Activated naive CD8-positive, alpha-beta T cell treated with anti-CD3 and anti-CD28 coated beads, Interleukin-2, amount 50 U/mL, for 16 hours (primary cell): ENCODE data around the gene CD274.
"Not testable (repeated sequence)": the region's sequence is repeated elsewhere in the genome, so short reads cannot be mapped to it uniquely, and the experiment has no call there.

Experiments
- DNase-seq: peaks from one replicate; pipeline ENCODE4 v3.0.0-alpha.2; 2020; ENCODE audit warnings: low read depth, low spot score

The CD274 gene

DNA sequence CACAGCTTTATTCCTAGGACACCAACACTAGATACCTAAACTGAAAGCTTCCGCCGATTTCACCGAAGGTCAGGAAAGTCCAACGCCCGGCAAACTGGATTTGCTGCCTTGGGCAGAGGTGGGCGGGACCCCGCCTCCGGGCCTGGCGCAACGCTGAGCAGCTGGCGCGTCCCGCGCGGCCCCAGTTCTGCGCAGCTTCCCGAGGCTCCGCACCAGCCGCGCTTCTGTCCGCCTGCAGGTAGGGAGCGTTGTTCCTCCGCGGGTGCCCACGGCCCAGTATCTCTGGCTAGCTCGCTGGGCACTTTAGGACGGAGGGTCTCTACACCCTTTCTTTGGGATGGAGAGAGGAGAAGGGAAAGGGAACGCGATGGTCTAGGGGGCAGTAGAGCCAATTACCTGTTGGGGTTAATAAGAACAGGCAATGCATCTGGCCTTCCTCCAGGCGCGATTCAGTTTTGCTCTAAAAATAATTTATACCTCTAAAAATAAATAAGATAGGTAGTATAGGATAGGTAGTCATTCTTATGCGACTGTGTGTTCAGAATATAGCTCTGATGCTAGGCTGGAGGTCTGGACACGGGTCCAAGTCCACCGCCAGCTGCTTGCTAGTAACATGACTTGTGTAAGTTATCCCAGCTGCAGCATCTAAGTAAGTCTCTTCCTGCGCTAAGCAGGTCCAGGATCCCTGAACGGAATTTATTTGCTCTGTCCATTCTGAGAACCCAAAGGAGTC, at the start of gene CD274:
Gene CD274, plus strand, starts transcription at position 184 of the 733 bp plus-strand sequence. CDS start 5,572 bp downstream, outside the sequence.
- peak; percentile 61 for DNase-seq

DNA sequence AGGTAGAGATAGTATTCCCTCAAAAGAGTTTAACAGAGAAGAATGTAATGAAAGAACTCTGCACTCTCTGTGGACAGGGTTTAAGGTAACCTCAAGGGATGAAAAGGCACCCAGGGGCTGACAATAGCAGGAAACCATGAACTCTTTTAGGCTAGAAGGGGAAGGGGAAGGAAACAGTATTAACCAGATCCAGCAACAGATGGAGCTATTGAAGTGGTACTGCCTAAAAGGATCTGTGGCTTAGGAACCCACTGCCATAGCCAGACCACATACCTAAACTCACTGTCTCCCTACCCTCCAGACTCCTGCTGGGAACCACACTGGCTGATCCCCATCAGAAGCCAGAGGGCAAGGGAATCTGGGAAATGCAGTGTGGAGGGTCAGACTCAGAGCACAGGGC, 48.1 kb upstream of the CD274 start:
- no peak for DNase-seq

DNA sequence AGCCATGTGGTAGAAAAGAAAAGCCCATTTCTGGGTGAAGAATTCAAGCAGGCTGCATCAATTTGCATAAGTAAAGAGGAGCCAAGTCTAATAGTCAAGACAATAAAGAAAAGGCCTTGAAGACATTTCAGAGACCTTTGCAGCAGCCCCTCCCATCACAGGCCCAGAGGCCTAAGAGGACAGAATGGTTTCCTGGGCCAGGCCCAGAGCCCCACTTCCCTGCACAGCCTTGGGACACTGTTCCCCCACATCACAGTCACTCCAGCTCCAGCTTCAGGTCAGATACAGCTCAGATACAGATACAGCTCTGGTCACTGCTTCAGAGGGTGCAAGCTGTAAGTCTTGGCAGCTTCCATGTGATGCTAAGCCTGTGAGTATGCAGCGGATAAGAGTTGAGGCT, 41.7 kb upstream of the CD274 start:
- no peak for DNase-seq

DNA sequence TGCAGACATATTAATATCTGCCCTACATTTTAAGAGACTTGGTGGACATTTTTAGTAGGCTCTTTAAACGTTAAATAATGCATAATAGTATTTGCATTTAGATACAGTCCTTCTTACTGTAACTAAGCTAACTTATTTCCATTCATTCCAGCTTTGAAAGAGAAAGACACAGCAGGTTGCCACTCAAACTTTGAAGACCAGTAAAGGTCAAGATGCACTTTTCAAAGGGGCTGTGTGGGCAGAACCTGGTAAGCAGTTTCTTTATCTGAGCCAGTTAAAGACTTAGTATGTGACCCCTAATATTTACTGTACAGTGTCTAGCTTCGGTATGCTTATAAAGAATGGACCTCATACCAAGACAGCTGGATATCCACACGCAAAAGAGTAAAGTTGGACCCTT, 33.4 kb upstream of the CD274 start:
- DNase-seq: no peak

DNA sequence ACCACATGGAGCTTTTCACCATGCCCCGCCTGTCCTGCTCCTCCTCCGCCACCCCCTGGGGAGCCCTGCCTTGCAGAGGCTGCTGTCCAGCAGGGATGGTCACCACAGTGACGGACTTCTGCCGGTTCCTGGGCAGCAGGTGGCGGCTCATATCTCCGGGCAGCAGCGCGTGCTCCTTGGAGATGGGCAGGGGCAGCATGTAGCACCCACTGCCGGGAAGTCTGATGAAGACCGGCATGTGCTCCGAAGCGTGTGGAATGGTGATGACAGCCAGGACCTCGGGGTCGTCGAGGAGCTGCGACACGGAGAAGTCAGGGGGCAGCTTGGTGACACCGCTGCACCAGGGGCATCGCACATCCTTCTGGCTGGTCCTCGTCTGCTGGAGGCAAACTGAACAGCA, 31.9 kb upstream of the CD274 start:
- no peak for DNase-seq

DNA sequence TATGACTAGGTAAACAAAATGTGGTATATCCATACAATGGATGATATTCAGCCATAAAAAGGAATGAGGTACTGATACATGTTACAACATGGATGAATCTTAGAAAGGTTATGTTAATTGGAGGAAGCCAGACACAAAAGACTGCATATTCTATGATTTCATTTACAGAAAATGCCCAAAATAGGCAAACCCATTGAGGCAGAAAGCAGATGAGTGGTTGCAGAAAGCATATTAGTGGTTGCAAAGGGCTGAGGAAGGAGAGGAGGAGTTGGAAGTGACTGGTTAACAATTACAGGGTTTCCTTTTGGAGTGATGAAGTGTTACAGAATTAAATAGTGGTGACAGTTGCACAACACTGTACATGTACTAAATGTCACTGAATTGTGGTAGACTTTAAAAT, 30.4 kb upstream of the CD274 start:
- DNase-seq: no peak

DNA sequence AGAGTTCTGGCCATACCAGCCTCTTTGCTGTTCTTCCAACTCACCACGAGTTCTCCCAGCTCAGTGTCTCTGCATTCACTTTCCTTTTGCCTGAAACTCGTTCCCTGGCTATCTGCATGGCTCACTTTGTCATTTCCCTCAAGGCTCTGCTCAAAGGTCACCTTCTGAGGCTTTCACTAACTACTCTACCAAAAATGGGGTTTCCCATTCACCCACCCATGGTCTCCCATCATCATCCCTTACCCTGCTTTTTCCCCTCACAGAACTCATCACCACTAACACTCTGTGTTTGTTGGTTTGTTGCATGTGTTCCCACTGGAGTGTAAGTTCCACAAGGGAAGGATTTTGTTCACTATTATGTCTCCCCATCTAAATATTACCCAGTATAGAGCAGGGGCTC, 29.2 kb upstream of the CD274 start:
- DNase-seq: no peak

DNA sequence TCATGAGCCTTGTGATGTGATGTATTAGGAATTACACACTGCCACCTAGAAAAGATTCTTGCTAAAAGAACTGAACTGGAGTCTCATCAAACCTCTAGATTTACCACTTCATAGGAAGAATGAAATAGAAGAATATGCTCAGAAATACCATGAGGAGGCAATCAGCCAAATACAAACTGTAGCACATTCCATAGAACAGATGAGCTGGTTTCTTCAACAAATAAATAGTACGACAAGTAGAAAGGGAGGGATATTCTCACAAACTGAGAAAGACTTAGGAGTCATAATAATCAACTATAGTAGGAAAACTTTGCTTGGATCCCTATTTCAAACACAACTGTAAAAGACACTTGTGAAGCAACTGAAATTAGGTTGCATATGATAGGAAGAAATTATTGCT, 28.1 kb upstream of the CD274 start:
- DNase-seq: no peak

DNA sequence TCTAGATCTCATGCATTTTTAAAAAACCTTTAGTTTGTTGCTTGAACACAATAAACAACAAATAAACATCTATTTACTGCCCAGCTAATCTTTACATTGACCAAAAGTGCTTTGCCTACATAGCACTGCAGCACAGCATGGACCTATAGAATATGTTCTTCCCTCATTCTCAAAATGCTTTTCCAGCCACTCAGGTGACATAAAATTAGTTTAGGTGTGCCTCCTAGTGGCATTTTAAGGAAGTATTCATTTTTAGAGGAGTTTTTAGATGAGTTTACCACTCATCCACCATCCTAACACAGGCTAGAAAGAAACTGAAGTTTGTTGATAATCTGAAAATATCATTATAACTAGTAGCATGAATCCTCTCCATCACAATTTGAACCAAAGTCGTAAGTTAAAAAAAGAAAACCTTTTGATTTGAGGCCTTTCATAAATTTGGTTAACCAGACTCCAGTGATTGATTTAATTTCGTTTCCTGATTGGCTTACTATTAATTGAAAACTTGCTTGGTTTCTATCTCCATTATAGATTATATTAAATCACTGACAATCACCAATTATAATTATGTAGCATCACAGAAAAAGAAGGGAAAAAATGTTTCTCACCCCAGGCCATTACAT, 25.2 kb upstream of the CD274 start:
- DNase-seq: no peak

DNA sequence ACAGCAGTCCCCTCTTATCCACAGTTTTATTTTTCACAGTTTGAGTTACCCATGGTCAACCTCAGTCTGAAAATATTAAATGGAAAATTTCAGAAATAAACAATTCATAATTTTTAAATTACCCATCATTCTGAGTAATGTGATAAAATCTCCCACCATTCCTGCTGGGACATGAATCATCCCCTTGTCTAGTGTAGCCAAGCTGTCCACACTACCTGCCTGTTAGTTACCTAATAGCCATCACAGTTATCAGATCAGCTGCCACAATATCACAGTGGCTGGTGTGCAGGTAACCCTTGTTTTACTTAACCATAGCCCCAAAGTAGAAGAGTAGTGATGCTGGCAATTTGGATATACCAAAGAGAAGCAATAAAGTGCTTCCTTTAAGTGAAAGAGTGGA, 23.3 kb upstream of the CD274 start:
- DNase-seq: no peak

DNA sequence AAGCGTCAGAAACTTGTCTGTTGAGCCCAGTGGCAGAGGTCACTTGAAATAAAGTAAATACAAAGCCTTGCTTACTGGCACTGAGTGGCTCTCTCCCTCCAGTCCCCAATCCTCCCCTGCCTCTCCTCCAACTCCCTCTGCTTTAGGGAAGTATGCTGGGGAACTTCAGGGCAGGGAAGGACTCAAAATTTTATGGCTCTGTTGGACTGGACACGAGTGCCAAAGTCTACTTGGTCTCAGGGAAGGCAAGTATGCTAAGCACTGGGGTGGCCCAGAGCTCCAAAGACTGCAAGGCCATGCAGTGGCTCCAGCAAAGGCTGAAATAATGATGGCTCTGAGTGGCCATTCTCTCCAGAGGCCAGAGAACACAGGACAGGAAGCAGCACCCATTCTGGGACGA, 22.2 kb upstream of the CD274 start:
- no peak for DNase-seq

DNA sequence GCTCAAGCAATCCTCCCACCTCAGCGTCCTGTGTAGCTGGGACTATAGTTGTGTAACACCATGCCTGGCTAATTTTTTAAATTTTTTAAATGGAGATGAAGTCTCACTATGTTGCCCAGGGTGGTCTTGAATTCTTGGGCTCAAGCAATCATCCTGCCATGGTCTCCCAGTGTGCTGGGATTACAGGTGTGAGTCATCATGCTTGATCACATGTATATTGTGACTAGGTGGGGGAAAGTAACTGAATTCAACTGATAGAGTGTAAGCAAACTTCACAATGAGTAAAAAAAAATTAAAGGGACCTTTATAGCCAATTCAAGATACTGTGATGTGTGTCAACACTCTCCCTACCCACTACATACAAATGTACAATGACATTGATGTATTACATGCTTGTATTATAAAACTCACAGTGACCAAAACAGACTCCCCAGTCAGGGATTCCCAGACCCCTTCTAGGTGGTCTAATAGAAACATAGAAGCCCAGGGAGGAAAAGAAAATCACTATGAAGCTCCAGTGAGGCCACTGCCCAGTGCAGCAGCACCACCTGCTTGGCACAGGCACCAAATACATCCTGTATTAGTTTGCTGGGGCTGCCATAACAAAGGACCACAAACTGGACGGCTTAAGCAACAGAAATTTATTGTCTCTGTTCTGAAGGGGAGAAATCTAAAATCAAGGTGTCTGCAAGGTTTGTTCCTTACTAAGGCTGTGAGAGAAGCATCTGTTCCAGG, 21.4 kb upstream of the CD274 start:
- no peak for DNase-seq

DNA sequence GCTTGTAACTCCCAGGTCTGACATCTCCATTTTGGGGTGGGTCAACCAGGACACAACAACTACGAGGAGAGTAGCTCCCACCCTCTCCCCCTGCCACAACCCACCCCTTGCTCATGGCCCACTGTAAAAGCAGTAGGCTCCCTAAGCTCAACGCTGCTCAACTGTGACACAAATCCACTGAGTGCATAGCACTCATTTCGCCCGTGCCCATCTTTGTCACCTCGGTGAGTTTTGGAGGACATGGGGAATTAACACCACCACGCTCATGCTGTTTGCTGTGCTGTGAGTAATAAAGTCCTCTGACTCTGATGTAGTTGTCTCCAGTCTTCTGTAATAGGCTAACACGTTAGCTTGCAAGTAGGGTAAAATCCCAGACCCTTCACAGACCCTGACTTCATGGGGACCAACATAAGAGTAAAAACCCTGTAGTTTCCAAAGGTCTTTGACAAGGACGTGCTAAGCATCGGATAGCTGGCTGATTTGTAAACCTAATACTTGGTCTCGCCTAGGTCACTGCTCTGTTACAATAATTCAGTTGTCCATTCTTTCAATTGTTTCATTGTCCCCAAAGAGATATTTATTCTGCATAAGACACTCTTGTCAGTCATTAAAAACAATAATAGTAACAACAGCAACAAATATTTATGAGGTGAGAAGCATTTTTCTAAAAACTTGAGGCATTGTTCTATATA, 20.3 kb upstream of the CD274 start:
- DNase-seq: no peak

DNA sequence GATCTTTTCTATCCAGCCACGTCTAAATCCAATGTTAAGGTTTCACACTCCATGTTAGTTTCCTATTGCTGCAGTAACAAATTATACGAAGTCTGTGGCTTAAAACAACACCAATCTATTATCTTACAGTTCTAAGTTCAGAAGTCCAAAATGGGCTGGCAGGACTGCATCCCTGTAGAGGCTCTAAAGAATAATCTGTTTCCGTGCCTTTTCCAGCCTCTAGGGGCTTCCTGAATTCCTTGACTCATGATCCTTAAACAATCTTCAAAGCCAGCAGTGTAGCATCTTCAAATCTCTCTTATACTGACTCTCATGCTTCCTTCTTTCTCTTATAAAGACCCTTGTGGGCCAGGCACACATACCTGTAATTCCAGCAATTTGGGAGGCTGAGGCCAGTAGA, 19.4 kb upstream of the CD274 start:
- no peak for DNase-seq

DNA sequence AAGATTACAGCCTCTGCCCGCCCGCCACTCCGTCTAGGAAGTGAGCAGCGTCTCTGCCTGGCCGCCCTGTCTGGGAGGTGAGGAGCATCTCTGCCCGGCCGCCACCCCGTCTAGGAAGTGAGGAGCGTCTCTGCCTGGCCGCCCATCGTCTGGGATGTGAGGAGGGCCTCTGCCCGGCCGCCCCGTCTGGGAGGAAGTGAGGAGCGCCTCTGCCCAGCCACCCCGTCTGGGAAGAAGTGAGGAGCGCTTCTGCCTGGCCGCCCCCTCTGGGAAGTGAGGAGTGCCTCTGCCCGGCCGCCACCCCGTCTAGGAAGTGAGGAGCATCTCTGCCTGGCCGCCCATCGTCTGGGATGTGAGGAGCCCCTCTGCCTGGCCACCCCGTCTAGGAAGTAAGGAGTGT, 17.5 kb upstream of the CD274 start:
- DNase-seq: not testable (repeated sequence)

DNA sequence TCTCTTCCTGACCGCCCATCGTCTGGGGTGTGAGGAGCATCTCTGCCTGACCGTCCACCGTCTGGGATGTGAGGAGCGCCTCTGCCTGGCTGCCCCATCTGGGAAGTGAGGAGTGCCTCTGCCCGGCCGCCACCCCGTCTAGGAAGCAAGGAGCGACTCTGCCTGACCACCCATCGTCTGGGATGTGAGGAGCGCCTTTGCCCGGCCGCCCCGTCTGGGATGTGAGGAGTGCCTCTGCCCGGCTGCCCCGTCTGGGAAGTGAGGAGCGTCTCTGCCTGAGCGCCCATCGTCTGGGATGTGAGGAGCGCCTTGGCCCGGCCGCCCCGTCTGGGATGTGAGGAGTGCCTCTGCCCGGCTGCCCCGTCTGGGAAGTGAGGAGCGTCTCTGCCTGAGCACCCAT, 17.0 kb upstream of the CD274 start:
- DNase-seq: not testable (repeated sequence)

DNA sequence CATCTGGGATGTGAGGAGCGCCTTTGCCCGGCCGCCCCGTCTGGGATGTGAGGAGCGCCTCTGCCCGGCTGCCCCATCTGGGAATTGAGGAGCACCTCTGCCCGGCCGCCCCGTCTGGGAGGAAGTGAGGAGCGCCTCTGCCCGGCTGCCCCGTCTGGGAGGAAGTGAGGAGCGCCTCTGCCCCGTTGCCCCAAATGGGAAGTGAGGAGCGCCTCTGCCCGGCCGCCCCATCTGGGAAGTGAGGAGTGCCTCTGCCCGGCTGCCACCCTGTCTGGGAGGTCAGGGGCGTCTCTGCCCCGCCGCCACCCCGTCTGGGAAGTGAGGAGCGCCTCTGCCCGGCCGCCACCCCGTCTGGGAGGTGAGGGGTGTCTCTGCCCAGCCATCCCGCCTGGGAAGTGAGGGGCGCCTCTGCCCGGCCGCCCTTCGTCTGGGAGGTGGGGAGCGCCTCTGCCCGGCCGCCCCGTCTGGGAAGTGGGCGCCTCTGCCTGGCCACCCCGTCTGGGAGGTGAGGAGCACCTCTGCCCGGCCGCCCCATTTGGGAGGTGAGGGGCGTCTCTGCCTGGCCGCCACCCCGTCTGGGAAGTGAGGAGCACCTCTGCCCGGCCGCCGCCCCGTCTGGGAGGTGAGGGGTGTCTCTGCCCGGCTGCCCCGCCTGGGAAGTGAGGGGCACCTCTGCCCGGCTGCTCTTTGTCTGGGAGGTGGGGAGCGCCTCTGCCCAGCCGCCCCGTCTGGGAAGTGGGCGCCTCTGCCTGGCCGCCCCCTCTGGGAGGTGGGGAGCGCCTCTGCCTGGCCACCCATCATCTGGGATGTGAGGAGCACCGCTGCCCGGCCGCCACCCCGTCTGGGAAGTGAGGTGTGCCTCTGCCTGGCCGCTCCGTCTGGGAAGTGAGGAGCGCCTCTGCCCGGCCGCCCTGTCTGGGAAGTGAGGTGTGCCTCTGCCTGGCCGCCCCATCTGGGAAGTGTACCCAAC, 16.2 kb upstream of the CD274 start:
- DNase-seq: not testable (repeated sequence)

DNA sequence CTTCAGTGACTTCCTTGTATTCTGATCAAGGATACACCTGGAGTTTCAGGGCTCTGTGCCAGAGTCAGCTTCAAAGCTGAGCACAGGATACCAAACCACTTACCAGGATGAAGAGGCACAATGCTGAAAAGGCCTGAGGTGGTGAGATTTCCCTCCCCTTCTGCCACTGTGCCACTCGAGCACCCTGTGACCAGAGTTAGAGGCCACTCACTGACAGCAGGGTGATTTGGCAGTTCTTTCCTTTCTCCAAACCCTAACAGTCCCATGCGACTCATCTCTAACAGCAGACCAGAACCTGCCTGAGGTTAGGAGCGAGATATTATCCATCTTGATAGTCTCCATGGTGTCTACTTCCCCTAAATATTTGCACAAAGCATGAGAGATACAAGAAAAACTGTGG, 14.4 kb upstream of the CD274 start:
- no peak for DNase-seq

DNA sequence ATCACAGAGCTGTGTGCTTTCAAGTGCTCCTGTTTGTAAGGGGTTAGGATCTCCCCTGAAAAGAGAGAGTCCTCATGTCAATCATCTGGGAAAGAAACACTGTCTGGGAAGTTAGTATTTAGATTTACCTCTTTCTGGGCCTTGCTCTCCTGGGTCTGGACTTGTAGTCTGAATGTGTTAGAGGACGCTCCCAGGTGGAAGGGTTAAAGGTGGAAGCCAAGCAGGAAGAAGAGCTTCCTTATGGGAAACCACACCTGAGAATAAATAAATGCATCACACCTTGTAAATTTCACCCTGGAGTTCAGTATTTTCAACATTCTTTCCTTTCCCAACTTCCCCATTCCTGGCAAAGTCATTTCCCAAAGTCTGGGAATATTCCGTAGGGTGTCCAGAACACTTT, 13.9 kb upstream of the CD274 start:
- DNase-seq: no peak

DNA sequence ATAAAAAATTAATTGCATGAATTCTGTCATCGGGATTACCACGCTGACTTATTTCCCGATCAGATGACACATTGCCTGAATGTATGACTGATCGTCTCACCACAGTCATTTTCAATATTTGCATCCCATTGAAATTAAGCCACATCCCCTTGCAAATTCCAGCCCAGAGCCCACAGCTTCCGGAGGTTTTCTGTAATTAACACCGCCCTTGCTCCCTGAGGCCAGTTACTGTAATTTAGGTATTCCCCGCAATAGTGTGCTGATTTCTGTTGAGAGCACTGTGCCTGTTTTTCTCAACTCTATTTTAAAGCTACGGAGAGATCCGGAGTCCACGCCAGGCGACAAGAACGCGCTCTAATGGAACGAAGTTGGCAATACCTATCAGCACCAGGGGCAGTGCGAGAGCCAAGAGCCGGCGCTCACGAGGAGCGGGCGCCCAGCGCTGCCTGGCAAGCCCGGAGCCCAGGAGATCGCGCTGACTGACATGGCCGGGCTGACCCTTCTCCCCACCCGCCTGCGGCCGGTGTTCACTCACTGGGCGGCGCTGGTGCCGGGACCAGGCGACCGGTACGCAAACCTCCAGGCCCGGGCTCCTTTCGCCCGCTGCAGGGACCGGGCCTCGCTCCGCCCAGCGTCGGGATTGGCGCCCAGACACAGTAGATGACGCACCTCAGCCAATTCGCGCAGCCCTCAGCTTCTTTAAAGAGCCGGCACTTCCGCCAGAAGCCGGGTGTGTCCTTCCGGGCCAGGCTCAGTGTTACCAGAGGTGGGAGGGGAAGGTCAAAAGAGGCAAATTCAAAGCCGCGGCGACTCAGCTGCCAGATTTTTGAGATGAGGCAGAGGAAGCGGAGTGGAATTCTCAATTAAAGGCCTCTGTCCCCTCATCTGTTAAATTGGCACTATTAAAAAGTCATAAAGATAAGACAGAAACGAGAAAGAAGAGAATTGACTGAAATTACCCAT, 12.8 kb upstream of the CD274 start, which contains the start of gene PLGRKT:
Gene PLGRKT, minus strand, starts transcription at position 672 of the 963 bp plus-strand sequence. CDS start 5,948 bp downstream, outside the sequence.
- peak; percentile 68 for DNase-seq
